ENCODE results near the gene HOXA9.

Gene HOXA9

DNA sequence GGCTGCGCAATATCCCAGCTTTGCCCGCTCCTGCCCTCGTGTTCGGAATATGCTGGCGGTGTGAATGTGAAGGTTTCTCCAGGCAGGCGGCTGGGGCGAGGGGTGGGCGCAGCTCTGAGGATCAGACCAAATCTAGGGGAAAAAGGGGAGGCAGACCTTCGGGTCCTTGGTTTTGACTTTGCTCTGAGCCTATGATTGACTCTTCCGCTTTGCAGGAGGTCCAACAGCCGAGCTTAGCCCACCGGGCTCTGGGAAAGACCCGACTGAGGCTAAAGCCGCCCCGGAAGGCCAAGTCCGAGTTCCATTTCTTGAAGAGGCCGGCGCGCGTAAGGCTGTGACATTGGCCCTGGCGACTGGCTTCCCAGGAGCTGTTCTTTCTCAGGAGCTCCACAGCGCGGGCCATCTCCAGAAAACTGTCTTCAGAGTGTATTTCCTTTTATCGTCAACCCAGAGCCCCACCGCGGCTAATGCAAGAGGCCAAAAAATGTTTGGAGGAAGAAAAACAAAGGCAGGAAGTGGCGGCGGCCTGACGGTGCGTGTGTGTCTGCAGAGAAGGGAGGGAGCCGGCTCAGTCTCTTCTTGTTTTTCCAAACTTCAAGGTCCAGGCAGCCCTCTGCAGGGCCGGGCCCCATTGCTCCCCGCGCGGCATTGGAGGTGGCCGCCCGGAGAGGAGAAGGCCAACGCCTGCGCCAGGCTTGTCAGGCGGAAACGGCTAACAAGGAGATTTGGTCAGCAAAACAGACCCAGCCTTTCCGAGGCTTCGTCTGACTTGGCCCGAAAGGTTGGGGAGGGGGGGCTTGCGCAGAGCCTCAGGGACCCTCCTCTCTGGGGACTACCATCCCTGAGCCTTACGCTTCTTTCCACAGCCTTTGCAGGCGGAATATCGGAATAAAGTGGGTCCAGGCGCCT lies 23.3 kb upstream of the HOXA9 start:
- ATAC-seq (no peak), DNase-seq (no peak)

DNA sequence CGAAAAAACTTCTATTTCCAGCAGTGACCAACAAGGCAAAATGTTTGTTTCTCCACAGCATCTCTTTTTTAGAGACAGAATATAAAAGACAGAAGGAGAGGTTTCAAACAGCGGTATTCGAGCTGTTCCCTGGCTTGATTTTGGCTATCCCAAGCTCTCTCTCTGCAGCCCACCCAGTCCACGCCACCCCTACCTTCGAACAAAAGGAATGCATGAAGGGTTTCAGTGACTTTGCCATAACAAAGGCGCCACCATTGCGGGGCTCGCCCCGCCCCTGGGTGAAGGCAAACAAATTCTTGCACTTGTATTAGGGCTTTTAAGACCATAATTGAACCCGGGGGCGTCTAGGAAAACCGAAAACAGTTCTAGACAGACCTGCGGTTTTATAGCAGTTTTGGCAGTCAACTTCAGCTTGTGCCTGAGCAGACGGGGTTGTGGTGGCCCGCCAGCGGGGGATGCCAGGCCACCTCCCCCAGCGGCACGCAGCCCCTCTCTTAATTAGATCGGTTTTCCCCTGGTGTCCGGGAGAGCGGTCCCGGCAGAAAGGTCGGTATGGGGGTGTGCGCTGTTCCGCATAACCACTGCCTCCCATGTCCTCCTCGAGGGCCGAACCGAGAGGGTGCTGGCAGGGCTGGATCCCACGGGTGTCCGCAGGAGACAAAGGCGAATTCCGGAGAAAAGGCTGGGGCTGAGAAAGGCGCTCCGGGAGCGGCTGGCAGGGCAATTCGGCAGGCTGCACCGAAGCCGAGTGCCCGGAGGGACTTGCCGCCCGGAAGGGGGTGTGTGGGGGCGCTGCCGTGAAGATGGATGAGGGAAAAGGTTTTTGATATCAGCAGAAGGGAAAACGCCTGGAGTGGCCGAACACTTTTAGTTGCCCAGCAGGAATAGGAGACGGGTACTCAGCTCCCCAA lies 22.4 kb upstream of the HOXA9 start:
- no peak for ATAC-seq
- DNase-seq = no peak

DNA sequence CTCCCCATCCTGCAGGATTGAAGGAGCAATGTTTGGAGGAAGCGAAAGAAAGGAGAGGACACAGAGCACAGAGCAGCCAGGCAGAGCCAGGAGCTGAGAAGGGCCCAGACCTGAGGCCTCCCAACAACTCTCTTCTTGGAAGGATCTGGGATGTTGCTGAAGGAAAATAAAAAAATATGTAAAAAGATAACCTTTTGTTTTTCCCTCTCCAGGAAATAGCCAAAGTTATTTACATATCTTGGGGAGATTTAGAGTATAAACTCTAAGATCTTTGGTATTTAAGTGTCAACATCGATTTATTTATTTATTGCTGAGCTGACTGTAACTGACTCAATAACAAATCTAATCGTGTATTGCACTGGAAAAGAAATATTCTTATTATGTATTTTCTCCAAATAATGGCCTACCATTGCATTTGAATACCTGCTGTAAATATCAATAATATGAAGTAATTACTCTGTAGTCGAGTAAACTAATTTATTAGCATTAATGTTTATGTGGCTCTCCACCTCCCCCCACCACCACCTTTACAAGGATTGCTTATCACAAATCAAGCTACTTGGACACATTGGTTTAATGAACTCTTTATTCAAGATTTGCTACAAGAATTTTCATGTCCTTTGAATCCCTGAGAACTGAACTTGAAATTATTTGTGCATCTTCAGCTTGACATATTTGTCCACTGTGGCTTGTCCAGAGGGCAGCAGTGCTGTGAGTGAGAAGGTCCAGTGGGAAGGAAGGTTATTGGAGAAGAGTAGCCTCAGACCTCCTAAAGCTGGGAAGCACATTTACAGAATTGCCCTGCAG lies 21.5 kb upstream of the HOXA9 start:
- ATAC-seq (no peak), DNase-seq (no peak)

DNA sequence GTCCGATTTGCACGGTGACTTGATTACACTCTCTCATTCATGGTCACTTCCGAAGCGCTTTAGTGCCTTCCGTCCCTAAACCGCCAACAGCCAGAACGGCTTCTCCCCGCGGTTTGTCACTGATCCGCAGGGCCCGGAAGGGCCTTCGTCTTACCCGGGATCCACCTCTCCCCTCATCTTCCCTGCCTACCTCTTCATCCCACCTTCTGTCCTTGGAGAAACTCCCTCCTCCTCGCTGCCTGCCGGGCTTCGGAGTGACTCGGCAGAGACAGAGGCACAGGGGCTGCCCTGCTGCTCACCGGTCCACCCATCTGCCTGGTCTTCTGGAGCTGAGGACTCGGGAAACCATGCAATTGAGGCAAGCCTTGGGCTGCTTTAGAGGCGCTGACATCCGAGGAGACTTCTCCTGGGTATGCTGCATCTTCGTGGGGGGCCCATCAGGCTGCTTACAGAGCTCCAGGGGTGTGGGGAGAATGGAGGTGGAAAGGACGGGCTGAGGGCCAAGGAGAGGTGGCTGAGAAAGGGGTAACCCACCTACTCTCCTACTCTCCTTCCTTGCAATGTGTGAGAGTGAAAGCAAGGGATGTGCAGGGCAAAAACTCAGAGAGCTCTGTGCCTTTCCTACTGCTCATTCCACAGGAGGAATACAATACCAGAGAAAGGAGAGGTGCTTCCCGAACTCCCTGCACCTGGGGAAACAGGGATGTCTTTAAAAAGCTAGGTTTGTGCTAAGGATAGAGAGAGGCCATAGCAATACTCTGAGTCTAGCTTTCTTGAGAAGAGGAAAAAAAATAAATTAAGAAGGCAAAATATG lies 20.7 kb upstream of the HOXA9 start:
- no peak for DNase-seq
- ATAC-seq = no peak

DNA sequence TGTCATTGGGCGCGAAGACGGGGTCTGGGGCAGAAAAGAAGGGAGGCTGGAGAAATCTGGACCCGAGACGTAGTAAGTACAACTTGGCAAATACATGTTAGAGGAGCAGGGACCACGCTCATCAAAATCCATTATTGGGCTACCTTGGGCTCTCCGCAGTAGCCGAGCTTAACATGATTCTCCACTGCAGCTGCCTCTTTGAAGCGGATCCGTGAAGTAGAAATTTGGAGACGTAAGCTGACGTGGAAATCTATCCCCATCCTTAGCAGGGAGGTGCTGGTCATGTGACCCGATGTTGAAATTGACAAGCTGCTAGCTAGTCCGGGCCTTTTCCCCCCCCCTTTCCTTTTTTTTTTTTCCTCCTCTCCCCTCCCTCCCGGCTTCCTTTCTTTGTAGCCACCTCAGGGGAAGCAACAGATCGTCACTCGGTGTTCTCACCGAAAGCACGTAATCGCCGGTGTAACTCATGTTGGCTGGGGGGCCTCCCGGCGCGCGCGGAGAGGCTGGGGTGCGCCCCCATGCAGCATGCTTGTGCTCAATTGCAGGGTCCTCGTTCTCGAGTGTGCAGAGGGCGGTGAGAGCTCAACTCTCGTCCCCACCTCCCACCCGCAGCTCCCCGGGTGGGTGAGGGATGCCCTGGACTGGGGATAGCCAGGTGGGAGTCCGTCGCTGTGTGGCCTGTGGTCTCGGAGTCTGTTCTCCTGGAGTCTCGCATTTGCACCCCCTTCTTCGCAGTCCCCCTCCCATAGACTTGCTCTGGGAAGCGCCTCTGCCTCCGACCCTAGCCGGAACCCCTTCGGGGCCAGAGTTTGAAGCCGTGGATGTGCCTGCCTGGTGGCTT lies 19.9 kb upstream of the HOXA9 start, which contains the start of gene HOXA11:
Gene HOXA11, minus strand, starts transcription at position 220 of the 841 bp plus-strand sequence. Its CDS starts 88 bp downstream, at position 132.
- DNase-seq (no peak), ATAC-seq (no peak)

DNA sequence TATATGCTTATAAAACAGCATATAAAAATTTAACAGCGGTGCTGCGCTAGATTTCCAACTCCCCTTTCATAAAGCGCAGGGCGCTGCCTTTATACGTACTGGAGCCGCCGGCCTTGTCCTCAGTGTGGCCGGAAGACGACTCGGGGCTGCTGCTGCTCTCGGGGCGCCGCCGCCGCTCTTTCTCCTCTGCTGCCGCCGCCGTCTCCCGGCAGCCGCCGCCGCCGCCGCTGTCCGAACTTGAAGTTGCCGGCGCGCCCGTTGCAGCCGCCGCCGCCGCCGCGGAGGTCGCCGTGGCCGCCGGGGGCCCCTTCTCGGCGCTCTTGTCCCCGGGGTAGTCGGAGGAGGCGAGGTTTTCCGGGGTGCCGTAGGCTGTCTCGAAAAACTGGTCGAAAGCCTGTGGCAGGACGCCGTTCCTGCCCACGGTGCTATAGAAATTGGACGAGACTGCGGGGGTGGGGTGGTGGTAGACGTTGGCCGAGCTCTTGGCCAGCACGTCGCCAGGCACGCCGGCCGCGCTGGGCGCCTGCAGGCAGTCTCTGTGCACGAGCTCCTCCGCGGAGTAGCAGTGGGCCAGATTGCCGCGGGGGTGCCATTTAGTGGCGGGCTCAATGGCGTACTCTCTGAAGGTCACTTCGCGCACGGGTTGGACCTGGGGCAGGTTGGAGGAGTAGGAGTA lies 19.1 kb upstream of the HOXA9 start:
- DNase-seq = no peak
- ATAC-seq = no peak

DNA sequence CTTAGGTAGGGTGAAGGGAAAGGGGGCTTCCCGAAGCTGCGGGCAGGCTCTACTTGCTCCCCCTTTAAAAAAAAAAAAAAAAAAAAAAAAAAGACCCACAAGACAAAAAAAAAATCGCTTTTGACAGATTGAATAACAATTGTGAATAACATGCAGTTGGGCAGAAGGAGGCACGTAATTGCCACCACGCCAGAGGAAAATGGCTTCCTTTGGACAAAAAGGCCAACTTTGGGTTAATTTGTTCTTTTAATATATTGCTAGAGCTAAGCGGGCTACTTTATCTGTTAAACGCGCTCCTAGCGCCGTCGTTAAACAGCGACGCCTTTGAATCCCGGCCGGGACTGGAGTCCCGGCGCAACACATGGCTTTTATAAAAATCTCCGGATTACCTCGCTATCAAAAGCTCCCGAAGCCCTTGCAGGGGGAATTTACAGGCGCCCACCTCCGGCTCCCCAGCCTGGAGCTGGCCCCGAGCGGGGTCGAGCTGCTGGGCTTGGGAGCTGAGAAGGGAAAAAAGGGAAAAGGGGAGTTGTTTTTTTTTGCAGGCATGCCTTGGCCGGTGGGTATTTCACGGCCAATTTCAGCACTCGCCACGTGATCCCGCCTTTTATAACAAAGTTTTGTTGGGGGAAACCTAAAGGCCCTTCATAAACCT lies 18.5 kb upstream of the HOXA9 start:
- no peak for ATAC-seq
- DNase-seq = no peak

DNA sequence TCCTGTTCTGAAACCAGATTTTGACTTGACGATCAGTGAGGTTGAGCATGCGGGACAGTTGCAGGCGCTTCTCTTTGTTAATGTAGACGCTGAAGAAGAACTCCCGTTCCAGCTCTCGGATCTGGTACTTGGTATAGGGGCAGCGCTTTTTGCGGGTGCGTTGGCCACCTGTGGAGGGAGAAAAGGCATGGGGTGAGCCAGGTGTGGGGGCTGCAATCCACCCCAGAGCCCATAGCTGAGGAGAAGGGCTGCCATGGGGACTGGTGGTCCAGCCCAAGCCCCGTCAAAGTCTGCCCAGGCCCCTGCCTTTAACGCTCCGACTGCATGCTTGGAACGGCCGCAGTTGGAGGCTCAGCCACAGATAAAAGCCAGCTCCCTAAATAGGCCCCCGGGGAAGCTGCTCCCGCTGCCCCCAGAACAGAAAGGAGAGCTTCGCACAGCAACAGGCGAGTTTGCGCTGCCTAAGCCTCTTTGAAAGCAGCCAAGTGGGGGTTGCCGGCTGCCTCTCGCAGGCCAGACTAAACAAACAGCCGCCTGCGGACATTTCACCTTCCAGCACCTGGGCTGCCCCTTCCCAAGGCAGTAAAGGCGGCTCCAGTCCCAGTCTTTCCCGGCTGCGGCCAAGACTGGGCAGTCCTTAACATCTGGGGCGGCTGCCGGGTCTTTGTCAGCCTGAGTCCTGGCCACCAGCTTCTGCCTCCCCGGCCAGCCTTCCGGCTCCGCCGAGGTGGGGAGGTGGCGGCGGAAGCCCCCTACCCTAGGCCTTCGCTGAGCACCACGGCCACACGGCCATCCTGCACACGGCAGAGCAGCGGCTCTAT lies 17.7 kb upstream of the HOXA9 start:
- ATAC-seq (no peak), DNase-seq (no peak)

DNA sequence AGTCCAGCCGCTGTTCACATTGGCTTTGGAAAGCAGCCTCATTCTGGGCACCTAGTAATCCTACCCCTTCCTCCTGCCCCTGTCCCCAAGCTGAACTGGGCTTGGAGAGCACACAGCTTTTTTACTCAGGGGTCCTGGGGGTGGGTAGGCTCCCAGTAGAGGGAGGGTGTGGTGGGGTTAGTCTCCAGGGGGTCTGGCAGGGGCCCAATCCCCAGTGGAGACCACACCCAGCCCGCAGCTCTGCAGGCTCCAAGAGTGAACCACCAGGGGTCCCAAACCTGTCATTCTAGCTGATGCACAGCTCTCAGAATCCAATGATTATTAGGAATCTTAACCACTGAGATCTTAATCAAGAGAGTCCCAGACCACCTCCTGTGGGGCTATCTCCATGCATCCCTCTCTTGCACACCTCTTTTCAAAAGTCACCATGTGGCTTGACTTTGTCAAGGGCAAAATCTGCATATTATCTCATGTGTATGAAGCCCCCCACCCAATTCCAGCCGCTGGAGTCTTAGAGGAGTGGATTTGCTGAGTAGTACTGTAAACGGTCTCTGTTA lies 17.0 kb upstream of the HOXA9 start:
- ATAC-seq = no peak
- no peak for DNase-seq

DNA sequence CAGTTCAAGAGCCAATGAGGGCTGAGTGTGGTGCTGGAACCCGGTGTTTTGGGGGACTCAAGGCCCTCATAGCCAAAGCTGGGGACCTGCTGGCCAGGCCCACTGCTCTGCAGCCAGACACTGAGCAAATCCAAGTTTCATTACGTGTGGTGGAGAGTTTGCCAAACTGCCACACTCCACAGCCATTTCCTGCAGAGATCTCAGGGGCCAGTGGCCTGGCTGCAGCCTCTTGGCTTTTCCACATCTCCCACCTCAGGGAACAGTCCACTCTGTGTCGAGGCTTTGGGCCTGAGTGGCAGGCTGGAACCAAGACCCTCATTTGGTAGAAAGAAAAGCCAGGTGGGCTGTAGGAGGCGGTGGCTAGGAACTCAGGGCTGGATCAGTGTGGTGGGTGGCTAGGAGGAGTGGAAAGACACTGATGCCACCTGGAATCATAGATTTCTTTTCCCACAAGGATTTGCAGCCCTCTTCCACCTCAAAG lies 16.5 kb upstream of the HOXA9 start:
- no peak for ATAC-seq
- no peak for DNase-seq

DNA sequence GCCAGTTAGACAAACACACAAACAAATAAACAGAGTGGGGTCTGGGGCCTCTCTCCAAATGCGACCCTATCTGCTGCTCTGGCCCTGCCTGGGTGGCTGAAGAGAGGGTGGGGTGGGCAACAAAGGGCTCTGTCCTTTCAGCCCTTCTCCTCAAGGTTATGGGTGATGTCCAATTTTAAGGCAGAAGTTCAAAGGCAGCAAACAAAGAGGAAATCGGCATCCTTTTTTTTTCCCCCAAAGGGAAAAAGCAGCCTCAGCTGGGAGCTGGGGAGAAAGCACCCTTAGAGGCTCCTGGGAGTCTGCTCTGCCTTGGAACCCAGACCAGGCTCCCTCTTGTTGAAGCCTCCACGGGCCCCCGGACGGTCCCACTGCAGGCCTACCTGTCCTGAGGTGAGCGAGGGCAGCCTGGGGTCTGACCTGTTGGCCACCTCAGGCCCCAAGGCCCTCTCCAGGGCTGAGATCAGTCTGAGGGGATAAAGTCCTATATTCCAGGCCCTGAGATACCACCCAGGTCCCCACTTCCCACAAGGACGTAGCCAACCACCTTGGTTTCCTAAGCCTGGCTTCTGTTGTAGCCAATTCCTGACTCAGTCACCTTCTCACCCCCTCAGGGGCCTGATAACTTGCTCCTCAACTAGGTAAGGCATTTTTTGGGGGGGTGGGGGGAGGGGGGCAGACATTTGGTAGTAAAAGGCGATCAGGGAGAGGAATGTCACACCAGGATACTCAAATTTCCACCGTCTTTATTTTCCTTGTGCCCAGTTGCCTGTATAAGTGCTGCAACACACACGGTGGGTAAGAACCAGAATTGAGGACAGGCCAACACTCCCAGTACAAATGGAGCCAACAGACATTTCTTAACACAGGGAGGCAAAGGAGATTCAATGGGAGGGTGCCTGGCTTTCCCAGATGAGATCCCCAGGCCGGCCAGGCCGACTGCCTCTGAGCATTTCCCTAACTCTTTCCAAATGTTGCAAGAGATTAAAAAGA lies 15.4 kb upstream of the HOXA9 start:
- DNase-seq (peak; percentile 2), ATAC-seq (no peak)

DNA sequence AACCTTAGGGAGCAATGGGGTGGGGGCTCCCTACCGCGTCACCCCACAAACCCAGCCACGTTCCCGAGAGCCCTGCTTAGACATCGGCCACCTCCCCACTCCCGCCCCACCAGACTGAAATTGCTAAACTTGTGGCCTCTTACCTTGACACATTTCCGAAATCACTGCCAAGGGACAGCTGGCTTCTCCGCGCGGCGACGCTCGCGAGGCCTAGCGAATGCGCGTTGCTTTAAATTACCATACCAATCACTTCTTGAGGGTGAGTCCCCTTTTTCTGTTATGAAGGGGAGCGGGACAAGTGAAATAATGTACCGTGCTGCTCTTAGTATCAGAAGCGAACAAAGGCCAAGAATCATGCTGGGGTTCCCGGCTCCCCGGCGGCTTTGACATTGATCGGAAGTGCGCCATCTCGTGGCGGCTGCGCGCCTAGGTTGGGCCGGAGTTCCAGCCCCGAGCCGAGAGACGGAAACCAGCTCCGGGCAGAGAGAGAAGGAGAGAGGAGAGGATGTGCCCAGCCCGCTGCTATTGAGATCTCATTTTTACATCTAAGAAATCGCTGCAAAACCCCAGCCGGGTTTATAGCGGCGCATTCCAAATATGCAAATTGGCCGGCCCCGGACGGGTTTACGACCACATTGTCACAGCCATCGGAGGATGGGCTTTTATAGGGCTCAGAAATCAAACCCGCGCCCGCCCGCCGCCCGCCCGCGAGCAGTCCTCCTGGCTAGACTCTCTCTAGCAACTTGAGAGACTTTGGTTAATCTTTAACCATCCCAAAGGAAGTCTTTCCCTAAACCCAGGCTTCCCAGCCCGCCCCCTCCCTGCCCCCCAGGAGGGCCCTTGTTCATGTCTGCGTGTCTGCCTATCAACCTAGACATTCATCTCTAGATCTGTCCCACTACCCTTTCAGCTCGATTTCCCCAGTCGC lies 14.4 kb upstream of the HOXA9 start:
- peak; percentile 46 for ATAC-seq

DNA sequence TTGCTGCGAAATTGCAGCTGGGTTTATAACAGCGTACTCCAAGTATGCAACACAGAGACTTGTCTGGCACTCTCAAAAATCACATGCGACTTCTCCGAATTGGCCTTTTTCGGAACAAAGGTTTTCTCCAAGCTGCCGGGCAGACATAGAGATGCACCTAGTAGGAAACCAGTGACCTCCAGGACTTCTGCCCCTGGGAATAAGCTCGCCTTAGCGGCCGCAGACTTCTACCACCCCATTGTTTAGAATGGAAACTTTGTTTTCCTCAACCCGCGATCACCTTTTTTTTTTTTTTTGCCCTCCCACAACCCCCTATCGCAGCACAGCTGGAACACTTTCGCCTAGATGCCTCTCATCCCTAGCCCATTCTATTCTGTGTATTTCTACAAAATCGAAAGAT lies 13.7 kb upstream of the HOXA9 start:
- peak; percentile 0 for DNase-seq
- no peak for ATAC-seq

More for the DNA sequence above, 14.4 kb upstream of the HOXA9 start:
- DNase-seq = peak; percentile 75

DNA sequence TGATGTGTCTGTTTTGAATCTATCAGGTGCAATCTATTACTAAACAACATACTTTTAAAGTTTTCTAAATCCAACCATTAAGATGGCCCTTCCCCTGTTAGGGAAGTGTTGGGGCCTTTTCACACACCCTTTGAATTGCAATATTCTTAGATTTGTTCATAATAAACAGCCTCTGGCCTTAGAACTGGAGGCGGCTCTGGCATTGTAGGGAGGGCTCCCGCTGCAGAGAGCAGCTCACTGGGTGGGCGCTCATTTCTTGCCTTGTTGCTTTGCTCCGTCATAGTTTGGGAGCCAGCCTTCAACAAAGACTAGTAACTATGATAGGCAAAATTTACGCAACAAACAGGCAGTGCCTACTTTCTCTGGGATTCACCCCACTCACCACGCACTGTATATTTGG lies 13.0 kb upstream of the HOXA9 start:
- ATAC-seq (no peak), DNase-seq (peak; percentile 0)

DNA sequence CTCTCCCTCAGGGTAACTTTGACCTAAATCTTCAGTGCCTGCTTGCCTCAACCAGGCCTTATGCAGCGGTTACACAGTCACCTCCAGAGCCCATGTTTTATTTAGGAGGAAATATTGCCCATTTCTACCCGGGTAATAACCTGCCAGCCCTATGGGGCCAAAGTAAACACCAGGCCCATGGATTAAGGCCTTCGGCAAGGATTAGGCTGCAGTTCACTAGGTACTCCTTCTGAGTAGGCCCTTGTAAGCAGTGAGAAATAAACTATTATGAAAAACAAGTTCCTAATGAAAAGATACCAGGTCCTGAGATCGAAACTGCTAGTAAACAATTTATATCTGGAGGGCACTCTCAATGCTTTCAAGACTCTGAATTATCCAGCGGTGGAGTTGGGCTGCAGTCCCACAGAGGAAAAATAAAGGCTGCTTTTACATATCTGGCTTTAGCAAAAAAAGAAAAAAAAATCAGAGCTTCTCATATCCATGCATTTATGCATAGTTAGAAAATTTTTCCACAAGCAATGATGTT lies 12.5 kb upstream of the HOXA9 start:
- ATAC-seq (no peak), DNase-seq (no peak)
